ENCODE measurements around the gene TAF11L2. TPM values are rescaled to one million over a fixed set of nuclear protein-coding genes. Genes with fewer than 3 reads are reported as not detected.
"Not testable (repeated sequence)": the region's sequence is repeated elsewhere in the genome, so short reads cannot be mapped to it uniquely, and the experiment has no call there.

Gene TAF11L2
- polyA plus RNA-seq, 1 of the 3 experiments (the other 2 are of a cell fraction), result not detected

DNA sequence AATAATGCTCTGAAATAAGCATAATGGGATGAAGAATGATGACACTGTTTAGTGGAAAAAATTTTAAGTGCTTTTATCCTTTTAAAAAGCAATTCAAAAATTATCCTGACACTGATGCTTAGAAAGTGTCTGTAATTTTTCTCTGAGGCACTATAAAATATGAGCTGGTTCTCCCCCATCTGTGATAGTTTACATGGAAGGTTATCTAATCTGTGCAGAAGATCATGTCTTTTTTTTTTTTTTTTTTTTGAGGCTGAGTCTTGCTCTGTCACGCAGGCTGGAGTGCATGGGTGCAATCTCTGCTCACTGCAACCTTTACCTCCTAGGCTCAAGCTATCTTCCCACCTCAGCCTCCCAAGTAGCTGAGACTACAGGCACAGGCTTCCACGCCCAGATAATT lies 15.2 kb upstream of the TAF11L2 start:
- peaks cover 0 to 3% of the 10 kb centered on the region in 2 experiments; a peak in 2 of 4 replicates for H3K4me1 ChIP-seq (ENCODE audit: control insufficient read depth in 1 of 2, insufficient read depth in 2 of 2, low read depth in 1 of 2, low read length in 1 of 2)
- TF ChIP-seq, protein P1, sequence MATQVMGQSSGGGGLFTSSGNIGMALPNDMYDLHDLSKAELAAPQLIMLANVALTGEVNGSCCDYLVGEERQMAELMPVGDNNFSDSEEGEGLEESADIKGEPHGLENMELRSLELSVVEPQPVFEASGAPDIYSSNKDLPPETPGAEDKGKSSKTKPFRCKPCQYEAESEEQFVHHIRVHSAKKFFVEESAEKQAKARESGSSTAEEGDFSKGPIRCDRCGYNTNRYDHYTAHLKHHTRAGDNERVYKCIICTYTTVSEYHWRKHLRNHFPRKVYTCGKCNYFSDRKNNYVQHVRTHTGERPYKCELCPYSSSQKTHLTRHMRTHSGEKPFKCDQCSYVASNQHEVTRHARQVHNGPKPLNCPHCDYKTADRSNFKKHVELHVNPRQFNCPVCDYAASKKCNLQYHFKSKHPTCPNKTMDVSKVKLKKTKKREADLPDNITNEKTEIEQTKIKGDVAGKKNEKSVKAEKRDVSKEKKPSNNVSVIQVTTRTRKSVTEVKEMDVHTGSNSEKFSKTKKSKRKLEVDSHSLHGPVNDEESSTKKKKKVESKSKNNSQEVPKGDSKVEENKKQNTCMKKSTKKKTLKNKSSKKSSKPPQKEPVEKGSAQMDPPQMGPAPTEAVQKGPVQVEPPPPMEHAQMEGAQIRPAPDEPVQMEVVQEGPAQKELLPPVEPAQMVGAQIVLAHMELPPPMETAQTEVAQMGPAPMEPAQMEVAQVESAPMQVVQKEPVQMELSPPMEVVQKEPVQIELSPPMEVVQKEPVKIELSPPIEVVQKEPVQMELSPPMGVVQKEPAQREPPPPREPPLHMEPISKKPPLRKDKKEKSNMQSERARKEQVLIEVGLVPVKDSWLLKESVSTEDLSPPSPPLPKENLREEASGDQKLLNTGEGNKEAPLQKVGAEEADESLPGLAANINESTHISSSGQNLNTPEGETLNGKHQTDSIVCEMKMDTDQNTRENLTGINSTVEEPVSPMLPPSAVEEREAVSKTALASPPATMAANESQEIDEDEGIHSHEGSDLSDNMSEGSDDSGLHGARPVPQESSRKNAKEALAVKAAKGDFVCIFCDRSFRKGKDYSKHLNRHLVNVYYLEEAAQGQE (IDR thresholded peaks at IDR 0.05; ENCODE audit: low read depth, low read length), result no peak
- TF ChIP-seq TCF12 (IDR thresholded peaks at IDR 0.05), result no peak
- TF ChIP-seq POLR2AphosphoS5 (IDR thresholded peaks at IDR 0.05; ENCODE audit: low read depth, low read length), result no peak
- no peak for TF ChIP-seq ELF1 (IDR thresholded peaks at IDR 0.05)
- TF ChIP-seq GATA2 (CRISPR knock-in tag; IDR thresholded peaks at IDR 0.05), result peak; percentile 88
- peak in 1 of 2 experiments; percentile 80; a peak in 1 of 4 replicates for TF ChIP-seq EP300 (IDR thresholded peaks at IDR 0.05; ENCODE audit: borderline replicate concordance in 1 of 2, low read depth in 1 of 2, low read length in 1 of 2)
- TF ChIP-seq JUND (IDR thresholded peaks at IDR 0.05), result no peak
- no peak for TF ChIP-seq YY1 (IDR thresholded peaks at IDR 0.05; ENCODE audit: low read depth)
- peak; percentile 53; the same call in 1 of the 2 replicates for TF ChIP-seq RCOR1 (IDR thresholded peaks at IDR 0.05; ENCODE audit: low read length)
- TF ChIP-seq CHD2 (IDR thresholded peaks at IDR 0.05; ENCODE audit: low read length, partially characterized antibody), result peak; percentile 12
- TF ChIP-seq NFIC (IDR thresholded peaks at IDR 0.05; ENCODE audit: borderline replicate concordance), result no peak
- TF ChIP-seq FOSL2 (IDR thresholded peaks at IDR 0.05; ENCODE audit: borderline replicate concordance, low read depth), result no peak
- no peak for TF ChIP-seq MEF2A (IDR thresholded peaks at IDR 0.05; ENCODE audit: borderline replicate concordance, low read depth)
- no peak for TF ChIP-seq EZH2phosphoT487 (IDR thresholded peaks at IDR 0.05; ENCODE audit: borderline replicate concordance, low read depth)
- TF ChIP-seq RXRA (IDR thresholded peaks at IDR 0.05; ENCODE audit: borderline replicate concordance, low read depth), result no peak
- no peaks in the 10 kb centered on the region for H3F3A ChIP-seq (replicated peaks; ENCODE audit: insufficient read depth)
- POLR2A ChIA-PET, result no interaction called here
- H3K4me2 ChIP-seq, result no peak overlapping the region
- H3K4me3 ChIP-seq (ENCODE audit: low read depth in 2 of 2, low read length in 1 of 2), result no peak overlapping the region
- no peak overlapping the region for H3K9ac ChIP-seq
- H3K79me2 ChIP-seq (ENCODE audit: insufficient read depth), result no peaks in the 10 kb centered on the region
- DNase-seq, result peak; percentile 30
- no peaks in the 10 kb centered on the region for H4K20me1 ChIP-seq (ENCODE audit: insufficient read depth)
- CTCF ChIA-PET, result interaction anchor here (1.2 kb wide), 1 partner anchor 266 kb away, joined by 5 read pairs; no protein-coding TSS in a partner anchor
- WGBS (ENCODE audit: low lambda C conversion rate), result 13% methylated on average over 2 of the region's 2 CpGs
- H2AFZ ChIP-seq (ENCODE audit: low read depth), result no peak overlapping the region
- H3K27me3 ChIP-seq (ENCODE audit: insufficient read depth), result no peaks in the 10 kb centered on the region
- no peak overlapping the region for H3K27ac ChIP-seq (ENCODE audit: low read depth in 2 of 2, low read length in 1 of 2)
- H3K9me2 ChIP-seq, result no peaks in the 10 kb centered on the region
- H3K36me3 ChIP-seq (replicated peaks in 1 of 2; ENCODE audit: control insufficient read depth in 1 of 2, insufficient read depth in 2 of 2, low read length in 1 of 2), result no peaks in the 10 kb centered on the region
- no peaks in the 10 kb centered on the region for H3K9me3 ChIP-seq

DNA sequence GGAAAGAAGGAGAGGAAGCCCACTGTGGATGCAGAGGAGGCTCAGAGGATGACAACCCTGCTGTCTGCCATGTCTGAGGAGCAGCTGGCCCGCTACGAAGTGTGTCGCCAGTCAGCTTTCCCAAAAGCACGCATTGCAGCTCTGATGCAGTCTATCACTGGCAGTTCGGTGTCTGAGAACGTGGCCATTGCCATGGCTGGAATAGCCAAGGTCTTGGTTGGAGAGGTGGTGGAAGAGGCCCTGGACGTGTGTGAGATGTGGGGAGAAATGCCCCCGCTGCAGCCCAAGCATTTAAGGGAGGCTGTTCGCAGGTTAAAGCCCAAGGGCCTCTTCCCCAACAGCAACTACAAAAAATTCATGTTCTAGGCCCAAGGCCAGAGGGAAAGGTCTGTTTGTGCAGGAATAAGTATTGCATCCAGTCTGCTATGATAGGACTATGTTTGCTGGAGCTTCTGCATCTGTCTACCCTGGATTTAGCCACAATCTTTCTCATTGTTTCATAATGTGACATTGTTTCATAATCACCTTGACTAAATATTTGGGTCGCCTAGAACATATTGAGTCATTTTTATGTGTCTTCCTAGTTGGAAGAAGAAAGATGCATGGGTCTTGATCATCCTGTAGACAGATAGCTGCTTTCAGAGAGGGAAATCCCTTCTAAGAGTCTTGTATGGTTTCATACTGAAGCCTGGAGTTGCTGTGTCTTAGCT lies 11.4 kb upstream of the TAF11L2 start:
- H3K9ac ChIP-seq; H3K9me3 ChIP-seq; H3K9me2 ChIP-seq; H3K27ac ChIP-seq (ENCODE audit: low read depth in 2 of 2, low read length in 1 of 2); H3K4me3 ChIP-seq (ENCODE audit: low read depth in 2 of 2, low read length in 1 of 2); DNase-seq; H3K79me2 ChIP-seq (ENCODE audit: insufficient read depth); H3K4me2 ChIP-seq; H3F3A ChIP-seq (replicated peaks; ENCODE audit: insufficient read depth); H3K4me1 ChIP-seq (ENCODE audit: control insufficient read depth in 1 of 2, insufficient read depth in 2 of 2, low read depth in 1 of 2, low read length in 1 of 2); H3K27me3 ChIP-seq (ENCODE audit: insufficient read depth); H2AFZ ChIP-seq (ENCODE audit: low read depth); H3K36me3 ChIP-seq (replicated peaks in 1 of 2; ENCODE audit: control insufficient read depth in 1 of 2, insufficient read depth in 2 of 2, low read length in 1 of 2); POLR2A ChIA-PET; H4K20me1 ChIP-seq (ENCODE audit: insufficient read depth); CTCF ChIA-PET: not testable (repeated sequence)
- 46% methylated on average over 7 of the region's 10 CpGs for WGBS (ENCODE audit: low lambda C conversion rate)

Data from SK-N-SH (cell line).